ENCODE data around the gene HSPA1B. TPM values are rescaled to one million over a fixed set of nuclear protein-coding genes. Genes with fewer than 3 reads are reported as not detected.

The HSPA1B gene
- polyA plus RNA-seq, 2 of the 4 experiments (the other 2 are of a cell fraction), result 70.6 to 125 TPM

- no peak overlapping the region for H3K4me3 ChIP-seq
- H3K4me2 ChIP-seq, result no peak overlapping the region
- H3K9me3 ChIP-seq, result no peaks in the 10 kb centered on the region
- ATAC-seq (no peak), FAIRE-seq (no peak), DNase-seq (ENCODE audit: low read depth in 1 of 2, low spot score in 1 of 2) (no peak)
- WGBS (ENCODE audit: missing lambda C conversion rate), result 85% methylated on average over 10 of the region's 20 CpGs
- H3K27ac ChIP-seq, result no peak overlapping the region
- POLR2A ChIA-PET, result no interaction called here
- CTCF ChIA-PET, result interaction anchor here (0.7 to 3.6 kb wide), 6 partner anchors 7 to 22 kb away, joined by 3 to 17 read pairs (median 6); partner anchors contain the start of gene VARS1
- peaks cover 23% of the 10 kb centered on the region for H3K4me1 ChIP-seq
- TF ChIP-seq HDAC2 (IDR thresholded peaks at IDR 0.05), result no peak
- no peak for TF ChIP-seq SMC3 (IDR thresholded peaks at IDR 0.05)
- TF ChIP-seq HOXA7 (CRISPR knock-in tag; IDR thresholded peaks at IDR 0.05), result no peak
- no peak for TF ChIP-seq MAX (IDR thresholded peaks at IDR 0.05)
- no peak for TF ChIP-seq ESRRA (IDR thresholded peaks at IDR 0.05; ENCODE audit: borderline replicate concordance, low read length)
Observed at GRCh38 chr6:31780507-31781243, 46.9 kb upstream of the HSPA1B start.

- Histone ChIP-seq H3K4me2 (no peak overlapping the region), H3K9me3 (no peaks in the 10 kb centered on the region), H3K4me1 (peaks cover 15% of the 10 kb centered on the region), H3K27ac (no peak overlapping the region), H3K4me3 (no peak overlapping the region)
- 93% methylated on average over 23 of the region's 23 CpGs for WGBS (ENCODE audit: missing lambda C conversion rate)
- ATAC-seq (no peak), DNase-seq (ENCODE audit: low read depth in 1 of 2, low spot score in 1 of 2) (no peak), FAIRE-seq (no peak)
- TF ChIP-seq RFX5 (IDR thresholded peaks at IDR 0.05) (no peak), ZC3H11A (IDR thresholded peaks at IDR 0.05) (no peak), EHF (CRISPR knock-in tag; IDR thresholded peaks at IDR 0.05) (no peak), ZFP36 (IDR thresholded peaks at IDR 0.05; ENCODE audit: borderline replicate concordance, partially characterized antibody) (no peak), POLR2AphosphoS2 (conservative IDR thresholded peaks at IDR 0.05; ENCODE audit: low read length) (no peak), MAZ (IDR thresholded peaks at IDR 0.05; ENCODE audit: borderline replicate concordance, low read depth, low read length) (no peak), SREBF2 (IDR thresholded peaks at IDR 0.05) (no peak), POLR2A (IDR thresholded peaks at IDR 0.05; ENCODE audit: low read length) (no peak), ZSCAN20 (CRISPR knock-in tag; IDR thresholded peaks at IDR 0.05) (no peak), BHLHE40 (IDR thresholded peaks at IDR 0.05; ENCODE audit: low read depth, low read length) (no peak), HES2 (IDR thresholded peaks at IDR 0.05) (no peak), CBX2 (IDR thresholded peaks at IDR 0.05; ENCODE audit: borderline replicate concordance, low read depth) (no peak), CHD4 (IDR thresholded peaks at IDR 0.05; ENCODE audit: borderline replicate concordance) (no peak)
- ChIA-PET POLR2A (no interaction called here), CTCF (interaction anchor here (1.1 to 3.6 kb wide), 5 partner anchors 8 to 14 kb away, joined by 3 to 17 read pairs (median 5); partner anchors contain the start of gene VARS1)
Observed at GRCh38 chr6:31781244-31782125, 46.1 kb upstream of the HSPA1B start.

- TF ChIP-seq NPAS2 (CRISPR knock-in tag; IDR thresholded peaks at IDR 0.05; ENCODE audit: borderline replicate concordance) (no peak), CEBPB (IDR thresholded peaks at IDR 0.05) (no peak), ZC3H11A (IDR thresholded peaks at IDR 0.05) (no peak), NFE2L2 (conservative IDR thresholded peaks at IDR 0.05; ENCODE audit: low read length) (no peak), ZSCAN20 (CRISPR knock-in tag; IDR thresholded peaks at IDR 0.05) (no peak), MYC (IDR thresholded peaks at IDR 0.05; ENCODE audit: borderline replicate concordance, low read length) (no peak), GATA3 (IDR thresholded peaks at IDR 0.05; ENCODE audit: borderline replicate concordance) (no peak), CHD4 (IDR thresholded peaks at IDR 0.05; ENCODE audit: borderline replicate concordance) (no peak), BCL3 (IDR thresholded peaks at IDR 0.05) (no peak), CBX2 (IDR thresholded peaks at IDR 0.05; ENCODE audit: borderline replicate concordance, low read depth) (no peak), MAX (IDR thresholded peaks at IDR 0.05) (no peak), KDM1A (IDR thresholded peaks at IDR 0.05; ENCODE audit: low read depth) (no peak), FOSB (CRISPR knock-in tag; IDR thresholded peaks at IDR 0.05) (no peak)
- WGBS (ENCODE audit: missing lambda C conversion rate), result 94% methylated on average over 20 of the region's 32 CpGs
- Histone ChIP-seq H3K9me3 (no peaks in the 10 kb centered on the region), H3K4me3 (no peak overlapping the region), H3K27ac (no peak overlapping the region), H3K4me2 (no peak overlapping the region), H3K4me1 (peaks cover 7% of the 10 kb centered on the region)
- FAIRE-seq (no peak), ATAC-seq (no peak), DNase-seq (ENCODE audit: low read depth in 1 of 2, low spot score in 1 of 2) (no peak)
- ChIA-PET CTCF (interaction anchor here (1.2 to 3.6 kb wide), 3 partner anchors 9 to 14 kb away, joined by 3 to 17 read pairs (median 11); partner anchors contain the start of gene VARS1), POLR2A (no interaction called here)
Observed at GRCh38 chr6:31782126-31782855, 45.2 kb upstream of the HSPA1B start.

Measured in A549 (cell line).